NK-92 treated with Interleukin-12 subunit alpha and Interleukin-12 subunit beta, amount 100 ng/mL, for 24 hours (cell line): Measurements from ENCODE around the gene ZFP57.

Experiments
- DNase-seq: peaks from one replicate; lab custom pipeline; 2025; lab: John Stamatoyannopoulos, UW

The ZFP57 gene

GRCh38 chr6:29680904-29681303 lies at the start of gene ZFP57:
Gene ZFP57, minus strand, starts transcription at chr6:29681152. Its CDS starts 4,149 bp downstream, at chr6:29677003.
- no peak for DNase-seq

- no peak for DNase-seq
Observed at GRCh38 chr6:29730575-29731126, 49.7 kb upstream of the ZFP57 start.

- no peak for DNase-seq
Observed at GRCh38 chr6:29729774-29730328, 48.9 kb upstream of the ZFP57 start.

- no peak for DNase-seq
Observed at GRCh38 chr6:29728875-29729270, 47.9 kb upstream of the ZFP57 start.

GRCh38 chr6:29728173-29728874 lies 47.4 kb upstream of the ZFP57 start:
- DNase-seq, result no peak

- DNase-seq, result no peak
Observed at GRCh38 chr6:29727637-29728036, 46.7 kb upstream of the ZFP57 start.

- DNase-seq, result no peak
Observed at GRCh38 chr6:29726571-29727194, 45.7 kb upstream of the ZFP57 start.

GRCh38 chr6:29726001-29726400 lies 45.0 kb upstream of the ZFP57 start:
- DNase-seq, result no peak

GRCh38 chr6:29724937-29725869 lies 44.3 kb upstream of the ZFP57 start:
- no peak for DNase-seq

GRCh38 chr6:29723666-29724588 lies 43.0 kb upstream of the ZFP57 start:
- DNase-seq, result peak; percentile 35

GRCh38 chr6:29723262-29723665 lies 42.3 kb upstream of the ZFP57 start, which contains the start of gene HLA-F:
Gene HLA-F, plus strand, starts transcription at chr6:29723434. Its CDS starts 30 bp downstream, at chr6:29723464.
- peak; percentile 76 for DNase-seq

GRCh38 chr6:29720863-29721262 lies 39.9 kb upstream of the ZFP57 start:
- DNase-seq, result no peak

GRCh38 chr6:29710281-29710941 lies 29.5 kb upstream of the ZFP57 start:
- DNase-seq, result no peak

GRCh38 chr6:29709188-29709587 lies 28.2 kb upstream of the ZFP57 start:
- DNase-seq, result no peak

- peak; percentile 40 for DNase-seq
Observed at GRCh38 chr6:29708432-29709179, 27.7 kb upstream of the ZFP57 start.

- DNase-seq, result no peak
Observed at GRCh38 chr6:29705389-29706231, 24.7 kb upstream of the ZFP57 start.

- peak; percentile 47 for DNase-seq
Observed at GRCh38 chr6:29702519-29703103, 21.7 kb upstream of the ZFP57 start.
